Hepatocyte (in vitro differentiated cells): ENCODE measurements around the gene C1R.

ENCODE experiments used
- EZH2 ChIP-seq: fragments of 200-600 bp; sonication (generic); IDR thresholded peaks from 2 replicates; pipeline ENCODE4 v1.6.1; 2016; ENCODE audit warnings: antibody characterized with exemption, mild to moderate bottlenecking, borderline replicate concordance
- TF ChIP-seq, protein P1 (sequence below): fragments of 200-600 bp; sonication (generic); IDR thresholded peaks from 2 replicates; pipeline ENCODE4 v1.5.1; 2016; ENCODE audit warnings: antibody characterized with exemption, mild to moderate bottlenecking; ENCODE audit not compliant: poor library complexity

DNA sequence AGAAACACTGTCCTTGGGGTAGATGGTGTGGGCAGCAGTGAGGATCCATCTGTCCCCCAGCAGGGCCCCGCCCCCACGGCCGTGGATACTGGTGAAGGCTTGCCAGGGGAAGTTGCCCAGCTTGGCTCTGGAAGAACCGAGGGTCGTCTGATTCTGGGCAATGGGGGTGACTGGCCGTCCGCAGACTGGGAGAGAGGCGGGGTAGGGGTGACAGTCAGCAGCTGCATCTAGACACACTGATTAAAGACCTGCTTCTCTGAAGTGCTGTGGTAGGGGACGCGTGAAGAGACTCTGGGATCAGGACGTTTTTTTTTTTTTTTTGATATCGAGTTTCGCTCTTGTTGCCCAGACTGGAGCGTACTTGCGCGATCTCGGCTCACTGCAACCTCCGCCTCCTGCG, 4.7 kb upstream of the C1R start:
- TF ChIP-seq, protein P1, sequence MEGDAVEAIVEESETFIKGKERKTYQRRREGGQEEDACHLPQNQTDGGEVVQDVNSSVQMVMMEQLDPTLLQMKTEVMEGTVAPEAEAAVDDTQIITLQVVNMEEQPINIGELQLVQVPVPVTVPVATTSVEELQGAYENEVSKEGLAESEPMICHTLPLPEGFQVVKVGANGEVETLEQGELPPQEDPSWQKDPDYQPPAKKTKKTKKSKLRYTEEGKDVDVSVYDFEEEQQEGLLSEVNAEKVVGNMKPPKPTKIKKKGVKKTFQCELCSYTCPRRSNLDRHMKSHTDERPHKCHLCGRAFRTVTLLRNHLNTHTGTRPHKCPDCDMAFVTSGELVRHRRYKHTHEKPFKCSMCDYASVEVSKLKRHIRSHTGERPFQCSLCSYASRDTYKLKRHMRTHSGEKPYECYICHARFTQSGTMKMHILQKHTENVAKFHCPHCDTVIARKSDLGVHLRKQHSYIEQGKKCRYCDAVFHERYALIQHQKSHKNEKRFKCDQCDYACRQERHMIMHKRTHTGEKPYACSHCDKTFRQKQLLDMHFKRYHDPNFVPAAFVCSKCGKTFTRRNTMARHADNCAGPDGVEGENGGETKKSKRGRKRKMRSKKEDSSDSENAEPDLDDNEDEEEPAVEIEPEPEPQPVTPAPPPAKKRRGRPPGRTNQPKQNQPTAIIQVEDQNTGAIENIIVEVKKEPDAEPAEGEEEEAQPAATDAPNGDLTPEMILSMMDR, result no peak
- TF ChIP-seq EZH2, result no peak
